Psoas muscle (tissue), 8 donors: ENCODE data around the gene TCL1A. TPM values are rescaled to one million over a fixed set of nuclear protein-coding genes. Genes with fewer than 3 reads are reported as not detected.

ENCODE experiments used
- ATAC-seq, 4 donors: fragments of 200-7000 bp; cut with Tn5 transposase; one replicate each; pipeline ENCODE4 v1.9.1; 2020; ENCODE audit warnings: moderate library complexity in 3 of 4, mild to moderate bottlenecking in 2 of 4
- DNase-seq, 2 donors: peaks; one replicate each; pipeline ENCODE4 v3.0.0-alpha.2; 2020
- H3K27ac ChIP-seq: fragments of 200-600 bp; one replicate; pipeline ENCODE4 v1.8.0; 2022
- H3K27me3 ChIP-seq, 3 donors: fragments of 200-600 bp in 1 of 3; one replicate each; pipeline versions ENCODE4 v1.6.1 to v1.8.0; 2013 to 2022; ENCODE audit warnings: low read length in 2 of 3, mild to moderate bottlenecking in 2 of 3, moderate library complexity in 1 of 3; ENCODE audit not compliant: insufficient read depth in 3 of 3
- H3K36me3 ChIP-seq, 2 donors: fragments of 200-600 bp in 1 of 2; one replicate each; pipeline versions ENCODE4 v1.6.1 to v1.8.0; 2013 to 2022; ENCODE audit warnings: low read depth in 1 of 2, mild to moderate bottlenecking in 1 of 2, moderate library complexity in 1 of 2; ENCODE audit not compliant: insufficient read depth in 1 of 2
- H3K4me1 ChIP-seq: fragments of 200-600 bp; one replicate; pipeline ENCODE4 v1.8.0; 2022
- H3K4me3 ChIP-seq: fragments of 200-600 bp; one replicate; pipeline ENCODE4 v1.8.0; 2022; ENCODE audit warnings: mild to moderate bottlenecking
- H3K9me3 ChIP-seq: fragments of 200-600 bp; one replicate; pipeline ENCODE4 v1.8.0; 2022
- WGBS, 3 donors: extraction: QIAGEN DNeasy Blood & Tissue Kit; methylation state at CpG; one replicate each; pipeline versions ENCODE4 v1.1.6 to v1.1.7; 2013; 5-methylcytosine and 5-hydroxymethylcytosine counted together
- intact Hi-C, 2 donors: fragments of 100-400 bp; cut with DNase I; formaldehyde crosslinking; loops; one replicate each; pipeline versions ENCODE4 v1.11.0 to v1.14.2; 2022
- polyA plus RNA-seq, 3 donors: library from polyadenylated mRNA; stranded (reverse); fragments of 200-250 nt; gene quantifications; one replicate each; pipeline ENCODE4 v1.2.3, GENCODE V29; 2013
- total RNA-seq, 4 donors: library from RNA; stranded (reverse); fragmentation: NEBNext Ultra II Directional in 2 of 4; extraction: Animal tissue kit (Norgen Biotek cat#: 25700) in 2 of 4; gene quantifications; one replicate each; pipeline versions ENCODE4 v1.2.1 to v1.2.4, GENCODE V29; 2021 to 2023
- TF ChIP-seq, protein P1 (sequence below): fragments of 200-600 bp; IDR thresholded peaks from one replicate; pipeline ENCODE4 v1.8.0; 2022; ENCODE audit warnings: antibody characterized with exemption
- donor health status: healthy with polysubstance abuse.
- donor health status: DM: no; HTN: no; CAD: no; lungs with moderate emphysema.
- donor health status: Bipolar disorder and iron deficiency.
- donor health status: healthy.
- donor health status: DM: yes; HTN: yes; CAD: no.
- donor health status: DM: no; HTN: no; CAD: no.
- donor health status: DM: no; HTN: no; CAD: no.
- donor health status: DM: yes; HTN: yes; CAD: no.

Gene TCL1A
- total and polyA plus RNA-seq, 7 donors: 0.05 to 0.48 (median 0.17) TPM; not detected in 4

DNA sequence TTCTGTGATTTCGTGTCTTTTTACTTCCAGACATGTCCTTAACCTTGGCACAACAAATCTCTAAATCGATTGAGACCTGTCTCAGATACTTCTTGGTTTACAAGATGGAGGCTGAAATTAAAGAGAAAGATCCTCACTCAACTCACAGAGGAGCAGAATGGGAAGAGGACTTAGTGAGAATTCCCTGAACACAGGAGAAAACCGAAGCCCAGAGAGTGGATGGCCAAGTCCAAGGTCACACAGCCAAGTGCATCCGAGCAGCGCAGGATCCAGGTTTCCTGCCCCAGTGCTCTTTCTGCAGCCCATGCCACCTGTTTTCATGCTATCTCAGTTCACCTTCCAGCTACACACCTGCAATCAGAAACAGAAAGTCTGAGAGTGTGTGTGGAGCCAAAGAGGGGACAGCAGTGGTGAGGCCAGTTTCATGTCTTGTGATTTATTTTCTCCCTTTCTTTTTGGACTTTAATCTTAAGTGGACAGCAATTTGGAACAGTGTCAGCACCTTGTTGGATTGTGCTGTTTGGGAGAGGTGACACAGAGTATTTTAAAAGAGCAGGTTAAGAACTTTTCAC lies 50.6 kb downstream of the TCL1A start:
- Histone ChIP-seq H3K9me3 (no peaks in the 10 kb centered on the region), H3K27me3 (peaks cover 0 to 11% (median 7%) of the 10 kb centered on the region in 3 donors), H3K4me1 (no peaks in the 10 kb centered on the region), H3K4me3 (no peak overlapping the region), H3K36me3 (no peaks in the 10 kb centered on the region), H3K27ac (no peak overlapping the region)
- ATAC-seq: no peak
- 57 to 68% (median 59%) methylated on average over 5 of the region's 5 CpGs for WGBS, 3 donors
- no peak for DNase-seq
- TF ChIP-seq, protein P1, sequence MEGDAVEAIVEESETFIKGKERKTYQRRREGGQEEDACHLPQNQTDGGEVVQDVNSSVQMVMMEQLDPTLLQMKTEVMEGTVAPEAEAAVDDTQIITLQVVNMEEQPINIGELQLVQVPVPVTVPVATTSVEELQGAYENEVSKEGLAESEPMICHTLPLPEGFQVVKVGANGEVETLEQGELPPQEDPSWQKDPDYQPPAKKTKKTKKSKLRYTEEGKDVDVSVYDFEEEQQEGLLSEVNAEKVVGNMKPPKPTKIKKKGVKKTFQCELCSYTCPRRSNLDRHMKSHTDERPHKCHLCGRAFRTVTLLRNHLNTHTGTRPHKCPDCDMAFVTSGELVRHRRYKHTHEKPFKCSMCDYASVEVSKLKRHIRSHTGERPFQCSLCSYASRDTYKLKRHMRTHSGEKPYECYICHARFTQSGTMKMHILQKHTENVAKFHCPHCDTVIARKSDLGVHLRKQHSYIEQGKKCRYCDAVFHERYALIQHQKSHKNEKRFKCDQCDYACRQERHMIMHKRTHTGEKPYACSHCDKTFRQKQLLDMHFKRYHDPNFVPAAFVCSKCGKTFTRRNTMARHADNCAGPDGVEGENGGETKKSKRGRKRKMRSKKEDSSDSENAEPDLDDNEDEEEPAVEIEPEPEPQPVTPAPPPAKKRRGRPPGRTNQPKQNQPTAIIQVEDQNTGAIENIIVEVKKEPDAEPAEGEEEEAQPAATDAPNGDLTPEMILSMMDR: no peak
- intact Hi-C loops: no loop called here

GRCh38 chr14:95662376-95663186 lies 51.3 kb downstream of the TCL1A start:
- intact Hi-C loops: no loop called here
- H3K4me1 ChIP-seq: no peaks in the 10 kb centered on the region
- H3K9me3 ChIP-seq: no peaks in the 10 kb centered on the region
- TF ChIP-seq, protein P1: no peak
- H3K27me3 ChIP-seq: peaks cover 0 to 16% (median 7%) of the 10 kb centered on the region in 3 donors
- H3K27ac ChIP-seq: no peak overlapping the region
- DNase-seq: no peak
- ATAC-seq: no peak
- no peaks in the 10 kb centered on the region for H3K36me3 ChIP-seq
- no peak overlapping the region for H3K4me3 ChIP-seq
- WGBS, 3 donors: 54 to 63% (median 63%) methylated on average over 4 of the region's 4 CpGs

- 39 to 44% (median 43%) methylated on average over 13 of the region's 13 CpGs for WGBS, 3 donors
- DNase-seq (no peak), ATAC-seq (no peak)
- TF ChIP-seq, protein P1: no peak
- Histone ChIP-seq H3K27ac (no peak overlapping the region), H3K9me3 (no peaks in the 10 kb centered on the region), H3K4me1 (no peaks in the 10 kb centered on the region), H3K4me3 (no peak overlapping the region), H3K27me3 (peaks cover 0 to 17% (median 5%) of the 10 kb centered on the region in 3 donors), H3K36me3 (no peaks in the 10 kb centered on the region)
- intact Hi-C loops: no loop called here
These were observed 53.0 kb downstream of the TCL1A start for GRCh38 chr14:95660651-95661515.

- WGBS, 3 donors: 27 to 44% (median 28%) methylated on average over 5 of the region's 5 CpGs
- Histone ChIP-seq H3K4me1 (no peaks in the 10 kb centered on the region), H3K4me3 (no peak overlapping the region), H3K9me3 (no peaks in the 10 kb centered on the region), H3K27ac (no peak overlapping the region), H3K36me3 (no peaks in the 10 kb centered on the region), H3K27me3 (peaks cover 0 to 17% (median 5%) of the 10 kb centered on the region in 3 donors)
- ATAC-seq: peak in 1 of 4 donors; percentile 30
- intact Hi-C loops: no loop called here
- no peak for DNase-seq
- TF ChIP-seq, protein P1: no peak
These were observed 53.9 kb downstream of the TCL1A start for GRCh38 chr14:95659990-95660385.

Other genes starting within 250 kb of the TCL1A start
- gene SYNE3, start 197.5 kb downstream of the TCL1A start, total RNA-seq: 1 to 10 TPM; 3.4 to 4.7 (median 4.1) TPM
- gene SYNE3, start 197.5 kb downstream of the TCL1A start, polyA plus RNA-seq: 1 to 10 TPM in 1 of 3 donors, under 1 TPM in 2; 0.45 to 1.3 (median 0.96) TPM
- gene GLRX5, start 179.1 kb downstream of the TCL1A start, total RNA-seq: 10 to 100 TPM; 46.9 to 97.6 (median 57.0) TPM
- 10 to 100 TPM; 65.5 to 98.7 (median 68.4) TPM for gene GLRX5, start 179.1 kb downstream of the TCL1A start, polyA plus RNA-seq
- gene TCL1B, start 27.7 kb downstream of the TCL1A start, total RNA-seq: not detected
- not detected for gene TCL1B, start 27.7 kb downstream of the TCL1A start, polyA plus RNA-seq
- gene TUNAR, start 162.7 kb upstream of the TCL1A start, total RNA-seq: not detected
- gene TUNAR, start 162.7 kb upstream of the TCL1A start, polyA plus RNA-seq: under 1 TPM in 1 of 3 donors, not detected in 2; 0.01 TPM